GM18502 (cell line): Measurements from ENCODE around the gene PPP1R18.

Experiments
- ATAC-seq: cut with Tn5 transposase; IDR thresholded peaks from one replicate; pipeline ENCODE4 v1.9.1; 2021; ENCODE audit warnings: mild to moderate bottlenecking; ENCODE audit not compliant: unreplicated experiment, poor library complexity

The PPP1R18 gene

DNA sequence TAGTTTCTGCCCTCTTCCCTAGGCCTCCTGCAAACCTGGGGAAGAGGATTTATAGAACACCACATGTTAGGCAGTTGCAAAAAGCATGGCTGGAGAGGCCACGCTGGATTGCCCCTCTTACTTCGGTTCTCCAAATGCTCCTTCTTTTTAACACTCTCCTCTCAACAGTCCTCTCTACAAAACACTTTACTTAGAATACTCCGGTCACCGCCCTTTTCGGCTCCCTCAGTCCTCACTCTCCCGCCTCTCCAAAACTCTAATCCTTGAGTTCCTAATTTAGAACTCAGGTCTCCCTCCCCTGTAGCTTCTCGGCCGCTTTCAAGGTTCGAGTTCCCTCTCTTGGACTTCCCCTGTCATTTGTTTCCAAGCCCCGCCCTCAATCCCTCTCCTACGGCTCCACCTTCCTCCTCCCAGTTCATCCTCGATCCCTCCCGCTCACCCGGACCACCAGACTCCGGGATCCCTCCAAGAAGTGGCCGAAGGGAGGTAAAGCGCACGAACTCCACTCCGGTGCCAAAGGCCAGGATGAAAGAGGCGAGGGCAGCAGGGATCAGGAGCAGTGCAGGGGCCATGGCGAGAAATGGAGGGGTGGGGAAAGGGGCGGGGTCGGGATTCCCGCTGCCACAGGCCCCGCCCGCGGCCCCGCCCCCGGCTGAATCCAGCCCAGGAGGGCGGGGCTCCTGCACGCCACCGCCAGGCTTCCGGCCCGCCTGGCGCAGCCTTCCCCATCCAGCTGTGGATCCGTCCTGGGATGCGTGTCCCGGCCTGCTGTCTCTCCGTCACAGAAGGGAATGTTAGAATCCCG lies 4.2 kb upstream of the PPP1R18 start, which contains the start of gene NRM:
TSS of gene NRM (minus strand) at position 582 of the 805 bp plus-strand sequence. CDS start at position 572, 10 bp downstream.
- ATAC-seq = no peak

DNA sequence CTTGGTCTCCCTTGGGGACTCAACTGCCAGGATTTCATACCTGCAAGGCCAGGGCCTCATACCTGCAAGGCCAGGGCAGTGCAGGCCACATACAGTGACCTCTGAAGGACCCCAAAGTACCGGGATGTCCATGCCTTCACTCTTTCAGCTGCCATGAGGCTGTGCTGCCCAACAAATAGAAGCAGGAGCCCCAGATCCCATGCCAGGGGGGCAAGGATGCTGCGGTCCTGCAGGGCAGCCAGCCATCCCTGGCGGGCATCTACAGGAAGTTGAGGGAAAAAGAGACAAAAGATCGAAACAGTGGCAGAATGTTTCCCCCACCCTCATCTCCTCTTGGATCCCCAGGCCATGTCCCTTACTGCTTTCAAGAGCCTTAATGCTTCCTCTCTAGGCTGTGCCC lies 3.5 kb upstream of the PPP1R18 start:
- ATAC-seq = no peak

DNA sequence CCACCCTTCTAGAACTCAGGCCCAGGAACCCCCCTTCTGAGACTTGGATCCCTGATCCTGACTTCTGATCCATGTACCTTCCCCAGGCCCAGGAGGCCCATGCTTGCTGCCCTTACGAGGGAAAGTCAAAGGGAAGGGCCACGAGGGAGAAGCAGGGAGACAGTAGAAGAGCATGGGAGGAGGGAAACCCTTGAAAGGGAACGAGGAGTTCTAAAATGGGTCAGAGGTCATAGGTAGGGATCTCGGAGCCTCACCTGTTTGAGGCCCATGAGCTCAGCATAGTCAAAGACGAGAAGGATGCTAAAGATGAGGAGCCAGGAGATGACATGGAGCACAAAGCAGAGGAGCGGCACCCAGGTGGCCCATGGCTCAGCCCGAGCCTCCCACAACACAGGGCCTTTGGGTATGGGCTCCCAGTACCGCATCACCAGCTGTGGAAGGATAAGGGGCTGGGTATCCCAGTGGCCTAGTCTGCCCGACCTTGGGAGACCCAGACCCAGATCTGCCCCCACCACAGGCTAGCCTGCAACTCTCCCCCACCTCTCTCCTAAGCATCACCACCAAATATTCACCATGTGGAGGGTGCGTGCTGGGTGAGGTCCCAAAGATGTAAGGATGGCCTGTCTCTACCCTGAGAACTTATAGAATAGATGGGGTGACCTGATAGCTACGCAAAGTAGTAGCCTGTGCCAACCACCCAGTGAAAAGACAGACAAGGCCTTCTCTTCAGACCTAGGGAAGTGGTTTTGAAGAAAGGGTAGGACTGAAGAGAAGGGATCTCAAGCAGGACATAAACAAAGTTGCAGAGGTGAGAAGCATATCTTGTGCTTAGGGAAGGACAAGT lies 2.8 kb upstream of the PPP1R18 start:
- no peak for ATAC-seq

DNA sequence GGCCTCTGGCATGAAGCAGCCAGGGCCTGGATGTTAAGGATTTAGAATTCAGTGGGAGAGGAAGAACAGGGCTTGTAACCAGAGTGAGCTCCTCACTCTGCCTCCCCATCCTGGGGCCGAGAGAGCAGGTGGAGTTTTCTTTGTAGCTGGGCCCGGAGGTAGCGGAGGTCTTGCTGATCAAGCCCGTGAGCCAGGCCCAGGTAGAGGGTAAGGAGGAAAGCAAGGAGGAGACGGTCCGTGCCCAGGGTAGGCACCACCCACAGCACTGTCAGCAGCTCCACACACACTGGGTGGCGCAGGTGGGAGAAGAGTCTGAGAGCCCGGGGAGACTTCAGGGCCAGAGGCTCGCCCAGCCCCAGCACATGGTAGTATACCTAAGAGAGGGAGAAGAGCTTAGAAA lies 2.1 kb upstream of the PPP1R18 start:
- ATAC-seq = no peak

DNA sequence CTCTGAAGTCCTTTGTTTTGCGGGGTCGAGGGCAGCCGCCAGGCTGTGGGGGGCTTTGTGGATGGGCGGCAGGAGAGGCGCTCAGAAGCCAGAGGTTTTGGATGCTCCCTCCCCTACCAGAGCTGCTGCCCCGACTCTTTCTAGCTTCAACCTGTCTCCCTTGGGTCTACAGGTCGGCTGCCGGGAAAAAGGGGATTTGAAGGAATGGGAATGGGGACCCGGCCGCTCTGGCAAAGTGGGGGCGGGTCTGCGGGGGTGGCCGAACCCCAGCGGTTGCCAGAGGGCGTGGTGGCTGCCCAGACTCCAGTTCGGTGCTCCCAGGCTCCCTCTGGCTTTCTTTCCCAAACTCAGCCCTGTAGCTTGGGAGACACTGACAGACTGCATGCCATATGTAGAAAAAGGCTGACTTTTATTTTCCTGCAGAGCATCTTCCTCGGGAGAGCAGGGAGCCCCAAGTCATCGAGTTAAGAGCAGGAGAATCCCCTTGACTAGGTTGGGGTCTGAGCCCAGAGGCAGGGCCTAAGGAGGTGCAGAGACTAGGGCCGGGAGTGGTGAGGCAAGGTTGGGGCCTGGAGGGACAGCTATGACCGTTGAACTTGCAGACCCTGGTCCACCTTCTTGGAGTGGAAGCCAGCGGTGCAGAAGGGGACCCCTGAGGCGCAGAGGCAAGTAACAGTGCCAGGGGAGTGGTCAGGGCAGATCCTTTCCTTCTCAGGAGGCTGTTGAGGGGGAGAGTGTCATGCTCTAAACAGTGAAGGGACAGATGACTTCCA lies 1.4 kb upstream of the PPP1R18 start:
- no peak for ATAC-seq

DNA sequence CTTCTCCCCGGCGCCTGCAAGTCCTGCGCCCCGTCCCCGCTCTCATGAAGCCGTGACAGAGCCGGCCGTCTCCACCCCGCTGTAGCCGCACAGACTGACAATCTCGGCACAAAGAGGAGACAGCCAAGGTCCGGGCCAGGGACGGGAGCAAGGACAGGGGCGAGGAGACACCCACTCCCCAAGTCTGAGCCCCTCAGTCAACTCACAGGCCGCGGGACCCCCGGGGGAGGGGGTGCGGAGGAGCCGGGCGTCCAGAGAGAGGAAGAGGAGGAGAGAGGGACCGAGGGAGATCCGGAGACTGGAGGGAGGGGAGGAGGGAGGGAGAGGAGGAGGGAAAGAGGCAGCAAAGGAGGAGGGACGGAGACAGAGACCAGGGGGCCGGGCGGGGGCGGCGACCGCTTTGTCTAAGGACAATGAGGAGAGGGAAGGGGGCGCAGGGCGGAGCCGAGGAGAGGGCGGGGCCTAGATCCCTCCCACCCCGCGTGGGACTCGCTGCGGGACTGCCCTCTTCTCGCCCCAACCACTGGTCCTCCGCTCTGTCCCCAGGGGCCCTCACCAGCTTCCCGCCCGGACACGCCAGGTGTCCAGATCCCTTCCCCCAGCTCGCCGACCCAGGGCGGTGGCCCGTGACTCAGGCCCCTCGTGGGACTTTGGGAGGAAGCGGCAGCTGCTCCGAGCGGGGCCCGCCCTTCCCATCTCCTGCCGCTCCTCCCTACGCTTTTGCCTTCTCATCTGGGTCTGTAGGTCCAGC lies 638 bp upstream of the PPP1R18 start:
- peak; percentile 41 for ATAC-seq

DNA sequence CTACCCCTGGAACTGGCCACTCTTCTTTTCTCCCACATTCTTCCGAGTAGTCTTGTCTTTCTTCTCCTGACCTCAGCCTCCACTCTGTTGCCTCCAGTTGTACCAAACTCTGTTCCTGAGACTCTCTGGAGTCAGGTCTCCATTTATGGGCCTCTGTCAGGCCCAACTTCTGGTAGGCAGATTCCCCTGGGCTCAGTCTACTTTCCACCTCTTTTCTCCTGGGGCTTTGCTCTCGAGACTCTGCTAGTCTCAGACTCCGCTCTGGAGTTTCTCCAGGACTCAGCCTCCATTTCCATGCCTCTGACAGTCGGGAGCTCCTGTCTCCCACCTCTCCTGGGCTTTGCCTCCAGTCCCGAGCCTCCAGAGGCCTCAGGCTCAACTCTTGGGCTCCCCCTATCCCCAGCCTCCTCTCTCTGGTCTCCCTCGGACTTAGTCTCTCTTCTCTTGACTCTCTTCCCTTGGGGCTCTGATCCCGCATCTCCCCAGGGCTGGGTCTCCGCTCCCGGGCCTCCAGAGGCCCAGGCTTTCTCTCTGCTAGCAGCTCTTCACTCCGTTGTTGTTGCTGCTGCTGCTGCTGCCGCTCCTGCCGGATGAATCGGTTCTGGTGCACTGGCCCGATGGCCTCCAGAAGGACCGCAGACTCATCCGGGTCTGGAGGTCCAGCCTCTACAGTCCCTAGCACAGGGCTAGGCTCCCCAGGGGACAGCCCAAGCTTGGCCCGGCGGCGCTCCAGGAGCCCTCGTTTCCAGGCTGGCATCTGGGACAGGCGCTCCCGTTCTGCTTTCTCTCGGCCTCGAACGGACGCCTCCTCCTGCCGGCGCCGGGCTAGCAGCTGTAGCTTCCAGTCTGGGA lies 1.1 kb downstream of the PPP1R18 start:
- ATAC-seq = no peak

DNA sequence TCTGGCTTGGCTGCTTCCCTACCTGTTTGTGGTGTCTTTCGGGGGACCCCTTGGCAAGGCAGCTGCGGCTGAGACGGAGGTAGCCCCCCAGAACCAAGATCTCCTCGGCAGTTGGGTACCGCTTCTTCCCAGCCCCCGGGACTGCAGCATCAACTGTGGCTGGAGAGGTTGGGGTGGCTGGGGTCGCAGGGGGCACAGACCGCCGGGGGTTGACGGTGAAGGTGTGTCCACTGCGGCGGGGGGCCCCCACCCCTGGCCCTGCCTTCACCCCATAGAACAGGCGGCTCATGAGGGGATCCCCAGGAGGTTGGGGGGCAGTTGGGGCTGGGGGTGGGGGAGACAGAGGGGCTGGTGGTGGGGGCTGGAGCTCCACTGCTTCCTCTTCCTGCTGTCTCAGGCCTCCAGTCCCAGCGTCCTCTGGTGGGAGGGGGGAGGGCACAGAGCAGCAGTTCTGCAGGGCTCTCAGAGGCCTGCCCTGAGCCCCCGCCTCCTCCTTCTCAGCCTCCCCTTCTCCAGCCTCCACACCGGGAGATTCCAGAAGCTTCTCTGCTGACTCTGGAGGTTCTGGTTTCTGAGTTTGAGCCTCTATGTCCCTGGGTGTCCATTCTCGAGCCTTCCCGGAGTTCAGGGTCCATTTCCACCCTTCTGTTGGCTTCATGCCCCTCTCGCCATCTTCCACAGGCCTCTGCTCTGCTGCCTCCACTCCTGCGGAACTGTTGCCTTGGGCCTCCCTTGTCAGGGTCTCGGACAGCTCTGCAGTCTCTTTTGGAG lies 1.9 kb downstream of the PPP1R18 start:
- no peak for ATAC-seq

DNA sequence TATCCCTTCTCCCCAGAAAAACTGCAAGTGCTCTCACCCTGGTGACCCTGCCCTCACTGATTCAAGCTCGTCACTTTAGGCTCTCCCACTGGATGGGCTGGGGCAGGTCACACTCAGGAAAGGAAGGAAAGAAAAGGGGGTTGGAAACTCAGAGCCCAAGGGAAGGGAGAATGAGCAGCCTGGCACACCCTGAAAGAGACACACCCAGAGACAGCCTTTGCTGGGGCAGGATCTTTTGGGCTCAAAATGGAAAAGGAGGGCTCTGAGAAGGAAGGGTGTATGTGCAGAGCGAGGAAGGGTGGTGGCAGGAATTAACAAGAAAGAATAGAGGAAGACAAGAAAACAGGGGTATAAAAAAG lies 2.5 kb downstream of the PPP1R18 start:
- no peak for ATAC-seq

DNA sequence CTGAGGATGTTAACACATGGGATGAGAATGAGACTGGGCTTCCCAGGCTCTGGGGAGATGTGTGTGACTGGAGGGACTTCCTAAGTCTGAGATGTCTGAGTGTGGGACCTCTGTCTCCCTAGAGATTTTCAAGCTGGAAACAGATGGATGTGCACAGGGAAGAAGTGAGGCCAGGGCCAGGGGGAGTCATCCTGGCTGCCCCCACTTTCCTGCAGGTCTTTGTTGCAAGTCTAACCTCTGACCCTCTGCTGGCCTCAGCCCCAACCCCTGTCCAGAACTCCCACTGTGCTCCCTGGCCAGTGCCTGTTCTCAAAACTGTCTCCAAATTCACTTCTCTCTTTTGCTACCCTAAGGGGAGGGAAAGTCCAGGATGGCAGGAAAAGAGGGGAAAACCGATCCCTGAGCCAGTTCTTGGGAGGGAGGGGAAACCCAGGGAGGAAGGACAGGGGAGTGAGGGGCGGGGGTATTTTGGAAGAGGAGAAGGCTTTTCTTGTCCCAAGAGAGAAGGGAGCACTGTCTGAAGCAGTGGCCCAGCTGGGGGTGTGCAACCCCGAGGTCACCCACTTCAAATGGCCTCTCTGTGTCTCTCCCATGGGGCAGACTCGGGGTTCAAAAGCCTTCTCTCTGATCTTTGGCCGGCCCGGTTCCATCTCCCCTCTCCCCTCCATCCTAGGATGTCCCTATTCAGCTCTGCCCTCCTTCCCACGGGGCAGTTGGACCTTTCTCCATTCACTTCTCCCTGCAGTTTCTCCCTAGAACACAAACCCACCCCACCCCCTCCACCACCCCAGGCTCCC lies 3.1 kb downstream of the PPP1R18 start:
- no peak for ATAC-seq

DNA sequence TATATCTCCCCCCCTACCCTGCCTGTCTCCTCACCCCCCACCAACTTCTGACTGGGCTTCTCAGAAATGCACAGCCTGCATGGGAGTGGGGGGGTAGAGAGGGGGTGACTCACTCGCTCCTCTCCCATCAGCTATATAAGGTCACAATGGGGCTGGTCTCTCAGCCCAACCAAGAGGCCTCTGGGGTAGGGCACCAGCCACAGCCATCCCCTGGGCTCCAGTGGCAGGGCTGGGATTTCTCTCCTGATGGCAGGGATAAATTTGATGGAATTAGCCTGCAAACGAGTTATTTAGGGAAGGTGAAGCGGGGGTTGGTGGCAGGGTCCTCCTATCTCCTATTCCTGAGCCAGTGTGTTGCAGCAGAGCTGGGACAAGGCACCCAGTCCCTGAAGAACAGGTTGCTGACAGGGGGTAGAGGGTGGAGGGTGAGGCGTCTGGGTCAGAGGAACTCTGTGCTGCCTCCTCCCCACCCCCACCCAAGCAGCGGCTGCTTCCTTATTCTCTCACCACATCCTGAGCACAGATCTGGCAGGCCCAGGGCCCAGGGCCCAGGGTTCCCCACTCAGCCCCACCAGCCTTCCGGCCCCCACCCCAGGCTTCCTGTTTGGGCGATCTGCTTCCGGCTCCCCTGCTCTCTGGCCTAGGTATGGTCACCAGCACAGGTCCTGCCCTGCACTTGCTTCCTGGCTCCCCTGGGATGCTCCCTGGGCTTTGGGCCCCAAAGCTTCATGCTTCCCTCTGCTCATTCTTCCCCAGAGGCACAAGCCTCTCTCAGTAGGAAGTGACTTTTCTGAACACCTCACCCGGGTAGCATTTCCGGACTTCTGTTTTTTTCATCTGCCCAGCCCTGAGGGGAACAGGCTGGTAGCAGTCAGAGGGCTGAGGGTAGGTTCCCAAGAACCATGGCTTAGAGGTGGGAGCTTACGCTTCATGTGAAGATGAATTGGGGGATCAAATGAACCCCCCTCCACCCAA lies 4.0 kb downstream of the PPP1R18 start:
- ATAC-seq = peak; percentile 49

DNA sequence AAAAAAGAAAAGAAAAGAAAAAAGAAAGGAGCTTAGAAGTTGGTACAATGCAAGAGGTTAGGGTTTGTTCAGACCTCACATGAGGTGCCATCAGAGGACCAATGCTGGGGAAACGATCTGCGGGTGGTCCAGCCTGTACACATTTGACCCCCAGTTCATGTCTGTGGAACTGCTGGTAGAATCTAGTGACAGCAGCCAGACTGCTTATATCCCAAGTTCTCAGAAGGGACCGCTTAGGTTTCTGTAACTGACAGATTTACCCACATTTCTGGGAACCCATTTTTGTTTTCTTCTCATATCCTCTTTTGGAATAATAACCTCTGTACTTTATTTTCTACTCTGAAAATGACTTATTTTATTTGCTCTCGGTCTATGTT lies 4.7 kb downstream of the PPP1R18 start:
- no peak for ATAC-seq

DNA sequence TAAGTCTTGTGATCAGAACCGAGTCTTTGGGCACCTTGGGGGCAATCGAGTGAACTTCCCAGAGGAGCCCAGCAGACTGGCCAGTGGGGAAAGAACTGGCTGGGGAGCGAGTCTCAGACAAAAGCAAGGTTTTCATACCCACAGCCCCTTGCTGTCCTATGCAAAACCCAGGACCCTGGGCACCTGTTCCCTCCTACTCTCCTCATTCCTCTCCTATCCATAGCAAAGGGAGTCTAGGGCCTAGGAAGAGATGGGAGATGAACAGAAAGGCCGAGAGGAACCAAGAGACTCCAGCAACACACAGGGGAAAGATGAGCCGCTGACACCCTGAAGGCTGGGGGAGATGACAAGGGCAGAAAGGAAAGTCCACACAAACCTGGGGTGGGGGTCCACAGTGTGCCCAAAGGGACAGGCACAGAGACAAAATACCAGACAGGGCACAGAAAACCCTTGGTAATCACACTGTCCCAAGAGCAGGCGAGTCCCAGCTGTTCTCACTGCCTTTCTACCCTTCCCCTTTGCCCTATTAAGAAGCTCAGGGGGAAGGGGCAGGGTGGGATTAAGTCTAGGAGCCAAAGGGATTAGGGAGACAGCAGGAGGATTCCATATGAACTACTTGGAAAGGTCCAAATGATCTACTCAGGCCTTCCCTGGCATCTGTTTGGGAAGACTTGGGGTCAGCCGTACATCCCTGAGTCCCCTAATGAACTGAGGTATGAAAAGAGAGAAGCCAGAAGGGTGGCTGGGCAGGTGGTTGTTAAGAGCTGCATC lies 6.5 kb downstream of the PPP1R18 start:
- ATAC-seq = no peak

DNA sequence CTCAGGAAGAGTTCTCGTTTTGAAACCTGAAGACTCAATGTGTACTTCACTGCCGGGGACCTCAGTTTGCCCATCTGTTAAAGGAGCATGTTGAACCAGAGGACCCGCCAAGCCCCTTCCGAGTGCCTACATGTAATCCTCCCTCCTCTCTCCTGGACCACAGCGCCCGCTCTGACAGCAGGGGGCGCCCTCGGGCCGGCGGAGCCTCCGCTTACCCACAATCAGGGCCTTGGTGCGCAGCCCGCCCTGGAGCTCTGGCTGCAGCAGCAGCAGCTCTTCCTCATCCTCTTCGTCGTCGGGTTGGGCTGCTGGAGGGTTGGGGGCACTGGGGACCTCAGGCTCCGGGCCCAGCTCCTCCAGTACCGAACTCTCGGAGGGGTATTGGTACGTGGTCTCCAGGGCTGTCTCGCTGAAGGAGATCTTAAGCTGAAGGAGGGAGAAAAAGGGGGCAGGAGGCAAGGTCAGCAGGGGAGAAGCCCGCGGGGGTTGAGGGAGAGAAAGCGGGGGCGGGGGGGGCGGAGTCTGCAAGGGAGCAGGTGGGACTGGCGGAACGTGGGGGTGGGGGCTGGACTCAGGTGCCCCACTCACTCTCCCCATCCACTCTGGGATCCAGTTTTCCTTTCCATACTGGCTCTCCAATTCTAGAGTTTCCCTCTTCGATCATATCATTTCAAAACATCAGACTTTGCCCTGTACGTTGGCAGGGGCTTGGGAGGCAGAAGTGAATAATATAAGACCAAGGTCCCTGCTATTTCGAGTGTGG lies 7.3 kb downstream of the PPP1R18 start:
- ATAC-seq = peak; percentile 41

DNA sequence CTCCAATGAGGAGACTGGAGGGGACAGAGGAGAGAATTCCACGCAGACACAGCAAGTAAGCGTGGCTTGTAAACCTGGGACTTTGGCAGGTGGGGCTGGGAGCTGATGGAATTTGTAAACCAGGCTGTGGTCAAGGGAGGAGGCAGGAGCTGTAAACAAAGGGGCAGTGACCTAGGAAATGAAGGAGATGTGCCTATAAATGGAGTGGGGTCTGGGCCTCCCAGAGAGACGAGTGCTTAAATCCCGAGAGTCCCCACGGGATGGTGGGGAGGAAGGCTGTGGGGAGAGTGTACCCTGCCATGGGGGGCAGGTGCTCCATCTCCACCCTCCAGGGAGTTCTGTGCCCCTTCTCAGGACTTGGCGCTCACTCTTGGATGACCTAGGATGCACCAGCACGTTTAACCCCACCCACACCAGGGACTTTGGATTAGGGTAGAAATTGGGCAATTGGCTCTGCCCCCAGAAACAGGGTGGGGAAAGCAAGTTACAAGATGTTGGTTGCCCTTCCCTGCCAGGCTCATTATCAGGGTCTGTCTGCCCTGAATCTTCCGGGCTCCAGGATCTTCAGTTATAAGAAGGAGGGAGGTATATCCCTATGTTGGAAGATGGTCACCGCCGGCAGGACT lies 9.7 kb downstream of the PPP1R18 start:
- no peak for ATAC-seq
